Liver (tissue), 9 donors: ENCODE measurements around the gene CCDC196. TPM values are rescaled to one million over a fixed set of nuclear protein-coding genes. Genes with fewer than 3 reads are reported as not detected.
A peak's percentile ranks its signal among the peaks of the same experiment; 100 is the strongest.
"Not testable (repeated sequence)": the region's sequence is repeated elsewhere in the genome, so short reads cannot be mapped to it uniquely, and the experiment has no call there.

Source experiments
- DNase-seq: peaks from one replicate; pipeline ENCODE4 v3.0.0-alpha.2; 2017; ENCODE audit warnings: low spot score
- H3K27ac ChIP-seq, 2 donors: one replicate each; pipeline ENCODE4 v1.7.0; 2013; ENCODE audit warnings: inconsistent platforms in 2 of 2, low read length in 2 of 2, control low read depth in 1 of 2, low read depth in 1 of 2, mild to moderate bottlenecking in 1 of 2
- H3K27me3 ChIP-seq, 4 donors: one replicate each; pipeline versions ENCODE4 v1.6.1 to v1.7.0; 2013; ENCODE audit warnings: low read length in 3 of 4, inconsistent platforms in 1 of 4, mild to moderate bottlenecking in 1 of 4, moderate library complexity in 1 of 4; ENCODE audit not compliant: control insufficient read depth in 4 of 4, insufficient read depth in 4 of 4
- H3K36me3 ChIP-seq, 4 donors: one replicate each; pipeline versions ENCODE4 v1.6.1 to v1.7.0; 2013; ENCODE audit warnings: low read length in 3 of 4, mild to moderate bottlenecking in 3 of 4, low read depth in 1 of 4, moderate library complexity in 1 of 4; ENCODE audit not compliant: control insufficient read depth in 4 of 4, insufficient read depth in 3 of 4
- H3K4me1 ChIP-seq, 4 donors: one replicate each; pipeline versions ENCODE4 v1.6.1 to v1.7.0; 2013; ENCODE audit warnings: low read length in 3 of 4, mild to moderate bottlenecking in 3 of 4, moderate library complexity in 1 of 4; ENCODE audit not compliant: control insufficient read depth in 4 of 4, insufficient read depth in 4 of 4
- H3K4me3 ChIP-seq, 3 donors: one replicate each; pipeline versions ENCODE4 v1.6.1 to v1.7.0; 2013; ENCODE audit warnings: low read length in 3 of 3, control low read depth in 1 of 3, low read depth in 1 of 3, mild to moderate bottlenecking in 1 of 3
- H3K9ac ChIP-seq, 2 donors: one replicate each; pipeline ENCODE4 v1.7.0; 2013; ENCODE audit warnings: low read length in 2 of 2, mild to moderate bottlenecking in 2 of 2, moderate library complexity in 2 of 2, control low read depth in 1 of 2, low read depth in 1 of 2
- H3K9me3 ChIP-seq, 4 donors: one replicate each; pipeline versions ENCODE4 v1.6.1 to v1.7.0; 2013; ENCODE audit warnings: low read length in 3 of 4; ENCODE audit not compliant: control insufficient read depth in 4 of 4
- CTCF ChIP-seq: fragments of 150-350 bp; IDR thresholded peaks from 2 replicates; pipeline ENCODE4 v1.5.1; 2017; ENCODE audit warnings: improper control_type of control experiment, low read depth, low read length; ENCODE audit not compliant: missing input control
- EGR1 ChIP-seq, 2 donors: IDR thresholded peaks; 2 replicates each; pipeline ENCODE4 v1.6.1; 2016 to 2018; ENCODE audit warnings: antibody characterized with exemption in 2 of 2, low read depth in 2 of 2
- FOXA1 ChIP-seq: IDR thresholded peaks from 2 replicates; pipeline ENCODE4 v1.6.1; 2016; ENCODE audit warnings: antibody characterized with exemption
- FOXA2 ChIP-seq: IDR thresholded peaks from 2 replicates; pipeline ENCODE4 v1.6.1; 2016; ENCODE audit warnings: antibody characterized with exemption
- GABPA ChIP-seq, 2 donors: IDR thresholded peaks in 1 of 2; conservative IDR thresholded peaks in 1 of 2; 2 replicates each; pipeline ENCODE4 v1.6.1; 2016; ENCODE audit warnings: antibody characterized with exemption in 2 of 2, mild to moderate bottlenecking in 1 of 2, moderate library complexity in 1 of 2
- HNF4A ChIP-seq, 2 donors: conservative IDR thresholded peaks; 2 replicates each; pipeline ENCODE4 v1.6.1; 2016; ENCODE audit warnings: antibody characterized with exemption in 2 of 2, mild to moderate bottlenecking in 2 of 2
- HNF4G ChIP-seq: IDR thresholded peaks from 2 replicates; pipeline ENCODE4 v1.6.1; 2016; ENCODE audit warnings: antibody characterized with exemption
- JUND ChIP-seq, 2 donors: IDR thresholded peaks; 2 replicates each; pipeline ENCODE4 v1.6.1; 2016; ENCODE audit warnings: antibody characterized with exemption in 2 of 2
- MAX ChIP-seq: IDR thresholded peaks from 2 replicates; pipeline ENCODE4 v1.6.1; 2016; ENCODE audit warnings: antibody characterized with exemption
- NR2F2 ChIP-seq: IDR thresholded peaks from 2 replicates; pipeline ENCODE4 v1.6.1; 2016; ENCODE audit warnings: antibody characterized with exemption
- RAD21 ChIP-seq, 2 donors: IDR thresholded peaks; 2 replicates each; pipeline ENCODE4 v1.6.1; 2016; ENCODE audit warnings: antibody characterized with exemption in 2 of 2, mild to moderate bottlenecking in 2 of 2
- RXRA ChIP-seq, 2 donors: IDR thresholded peaks; 2 replicates each; pipeline ENCODE4 v1.6.1; 2017 to 2018; ENCODE audit warnings: antibody characterized with exemption in 2 of 2, mild to moderate bottlenecking in 1 of 2
- SP1 ChIP-seq: IDR thresholded peaks from 2 replicates; pipeline ENCODE4 v1.6.1; 2018; ENCODE audit warnings: antibody characterized with exemption, mild to moderate bottlenecking
- TAF1 ChIP-seq: conservative IDR thresholded peaks from 2 replicates; pipeline ENCODE4 v1.6.1; 2016; ENCODE audit warnings: antibody characterized with exemption, mild to moderate bottlenecking
- YY1 ChIP-seq: IDR thresholded peaks from 2 replicates; pipeline ENCODE4 v1.6.1; 2016; ENCODE audit warnings: antibody characterized with exemption, mild to moderate bottlenecking
- ZBTB33 ChIP-seq: IDR thresholded peaks from 2 replicates; pipeline ENCODE4 v1.6.1; 2016; ENCODE audit warnings: antibody characterized with exemption
- whole genome bisulfite sequencing: extraction: QIAGEN DNeasy Blood & Tissue Kit; methylation state at CpG from one replicate; pipeline ENCODE4 v1.1.7; 2013; 5-methylcytosine and 5-hydroxymethylcytosine counted together
- polyA plus RNA-seq, 2 donors: library from polyadenylated mRNA; stranded (reverse) in 1 of 2; unstranded in 1 of 2; fragments of 200-250 nt in 1 of 2; fragments of >200 nt in 1 of 2; fragmentation: Nextera tagmentation in 1 of 2; extraction: Ambion mirVana in 1 of 2; gene quantifications; one replicate each; pipeline versions ENCODE4 v1.2.1 to v1.2.3, GENCODE V29; 2013 to 2015
- total RNA-seq, 2 donors: library from RNA; depleted of rRNA; stranded (reverse); fragments of >200 nt; gene quantifications; one replicate each; pipeline ENCODE4 v1.2.3, GENCODE V29; 2014
- TF ChIP-seq, protein P1 (sequence below): IDR thresholded peaks from 2 replicates; pipeline ENCODE4 v1.6.1; 2016; ENCODE audit warnings: antibody characterized with exemption, mild to moderate bottlenecking
- TF ChIP-seq, protein P2 (sequence below): IDR thresholded peaks from 2 replicates; pipeline ENCODE4 v1.6.1; 2016; ENCODE audit warnings: antibody characterized with exemption
- donor health status: healthy.
- donor health status: healthy.
- donor health status: healthy.
- donor health status: healthy.
- donor health status: healthy.

Gene CCDC196
- total and polyA plus RNA-seq, 4 donors, result 5.4 to 11.4 (median 5.7) TPM; not detected in 1

- WGBS, result 34% methylated on average over 4 of the region's 4 CpGs
- Histone ChIP-seq H3K4me1 (peaks cover 2 to 40% (median 14%) of the 10 kb centered on the region in 4 donors), H3K9me3 (no peaks in the 10 kb centered on the region), H3K9ac (no peak overlapping the region), H3K27me3 (no peaks in the 10 kb centered on the region), H3K4me3 (peak overlapping the region in 1 of 3 donors; percentile 53), H3K36me3 (no peaks in the 10 kb centered on the region), H3K27ac (peak overlapping the region; percentile 72 to 76)
- DNase-seq, result no peak
- TF ChIP-seq HNF4A (conservative IDR thresholded peaks at IDR 0.05), result peak; percentile 85 to 93
- peak in 1 of 2 donors; percentile 70 for TF ChIP-seq JUND (IDR thresholded peaks at IDR 0.05)
- TF ChIP-seq NR2F2, result no peak
- peak in 1 of 2 donors; percentile 23 for TF ChIP-seq EGR1 (IDR thresholded peaks at IDR 0.05; ENCODE audit: low read depth in 2 of 2)
- peak; percentile 34 for TF ChIP-seq YY1
- TF ChIP-seq TAF1, result peak; percentile 33
- TF ChIP-seq, protein P1, sequence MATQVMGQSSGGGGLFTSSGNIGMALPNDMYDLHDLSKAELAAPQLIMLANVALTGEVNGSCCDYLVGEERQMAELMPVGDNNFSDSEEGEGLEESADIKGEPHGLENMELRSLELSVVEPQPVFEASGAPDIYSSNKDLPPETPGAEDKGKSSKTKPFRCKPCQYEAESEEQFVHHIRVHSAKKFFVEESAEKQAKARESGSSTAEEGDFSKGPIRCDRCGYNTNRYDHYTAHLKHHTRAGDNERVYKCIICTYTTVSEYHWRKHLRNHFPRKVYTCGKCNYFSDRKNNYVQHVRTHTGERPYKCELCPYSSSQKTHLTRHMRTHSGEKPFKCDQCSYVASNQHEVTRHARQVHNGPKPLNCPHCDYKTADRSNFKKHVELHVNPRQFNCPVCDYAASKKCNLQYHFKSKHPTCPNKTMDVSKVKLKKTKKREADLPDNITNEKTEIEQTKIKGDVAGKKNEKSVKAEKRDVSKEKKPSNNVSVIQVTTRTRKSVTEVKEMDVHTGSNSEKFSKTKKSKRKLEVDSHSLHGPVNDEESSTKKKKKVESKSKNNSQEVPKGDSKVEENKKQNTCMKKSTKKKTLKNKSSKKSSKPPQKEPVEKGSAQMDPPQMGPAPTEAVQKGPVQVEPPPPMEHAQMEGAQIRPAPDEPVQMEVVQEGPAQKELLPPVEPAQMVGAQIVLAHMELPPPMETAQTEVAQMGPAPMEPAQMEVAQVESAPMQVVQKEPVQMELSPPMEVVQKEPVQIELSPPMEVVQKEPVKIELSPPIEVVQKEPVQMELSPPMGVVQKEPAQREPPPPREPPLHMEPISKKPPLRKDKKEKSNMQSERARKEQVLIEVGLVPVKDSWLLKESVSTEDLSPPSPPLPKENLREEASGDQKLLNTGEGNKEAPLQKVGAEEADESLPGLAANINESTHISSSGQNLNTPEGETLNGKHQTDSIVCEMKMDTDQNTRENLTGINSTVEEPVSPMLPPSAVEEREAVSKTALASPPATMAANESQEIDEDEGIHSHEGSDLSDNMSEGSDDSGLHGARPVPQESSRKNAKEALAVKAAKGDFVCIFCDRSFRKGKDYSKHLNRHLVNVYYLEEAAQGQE, result peak; percentile 40
- TF ChIP-seq FOXA1, result peak; percentile 63
- TF ChIP-seq RAD21 (IDR thresholded peaks at IDR 0.05), result peak; percentile 12 to 57
- peak; percentile 61 for TF ChIP-seq FOXA2
- no peak for TF ChIP-seq GABPA (IDR thresholded peaks at IDR 0.05 in 1 of 2, conservative IDR thresholded peaks at IDR 0.05 in 1 of 2)
- peak; percentile 40 for TF ChIP-seq ZBTB33
- peak; percentile 66 for TF ChIP-seq HNF4G
- TF ChIP-seq SP1, result peak; percentile 84
- no peak for TF ChIP-seq CTCF
- peak; percentile 37 to 57 for TF ChIP-seq RXRA (IDR thresholded peaks at IDR 0.05)
- TF ChIP-seq, protein P2, sequence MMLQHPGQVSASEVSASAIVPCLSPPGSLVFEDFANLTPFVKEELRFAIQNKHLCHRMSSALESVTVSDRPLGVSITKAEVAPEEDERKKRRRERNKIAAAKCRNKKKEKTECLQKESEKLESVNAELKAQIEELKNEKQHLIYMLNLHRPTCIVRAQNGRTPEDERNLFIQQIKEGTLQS, result peak; percentile 57
- peak; percentile 48 for TF ChIP-seq MAX
Measured at GRCh38 chr14:66501592-66501991, 15.4 kb downstream of the CCDC196 start.

- not testable (repeated sequence) for H3K27me3 ChIP-seq, H3K9me3 ChIP-seq, H3K9ac ChIP-seq, DNase-seq, H3K27ac ChIP-seq, H3K36me3 ChIP-seq, H3K4me3 ChIP-seq
- peaks cover 0 to 39% (median 10%) of the 10 kb centered on the region in 4 donors for H3K4me1 ChIP-seq
- WGBS, result 94% methylated on average over 5 of the region's 5 CpGs
Measured at GRCh38 chr14:66502836-66503235, 16.7 kb downstream of the CCDC196 start.
